Colonic mucosa (tissue), 4 donors: ENCODE measurements around the gene TRPM8. TPM values are rescaled to one million over a fixed set of nuclear protein-coding genes. Genes with fewer than 3 reads are reported as not detected.

Experiments
- DNase-seq: peaks from one replicate; pipeline ENCODE4 v3.0.0-alpha.2; 2020
- H3K27ac ChIP-seq: fragments of 200-600 bp; one replicate; pipeline ENCODE4 v1.8.0; 2021
- H3K27me3 ChIP-seq: fragments of 200-600 bp; one replicate; pipeline ENCODE4 v1.8.0; 2021
- H3K36me3 ChIP-seq: fragments of 200-600 bp; one replicate; pipeline ENCODE4 v1.8.0; 2021
- H3K4me1 ChIP-seq: fragments of 200-600 bp; one replicate; pipeline ENCODE4 v1.8.0; 2021; ENCODE audit warnings: mild to moderate bottlenecking
- H3K4me3 ChIP-seq: fragments of 200-600 bp; one replicate; pipeline ENCODE4 v1.8.0; 2021
- H3K9ac ChIP-seq, 2 donors: one replicate each; pipeline ENCODE4 v1.7.0; 2013; ENCODE audit warnings: control low read depth in 2 of 2, low read depth in 2 of 2, low read length in 2 of 2
- H3K9me3 ChIP-seq: fragments of 200-600 bp; one replicate; pipeline ENCODE4 v1.8.0; 2021
- intact Hi-C: fragments of 100-400 bp; cut with DNase I; formaldehyde crosslinking; loops from one replicate; pipeline ENCODE4 v1.14.1; 2022
- total RNA-seq, 2 donors: library from RNA; stranded (reverse); fragmentation: NEBNext Ultra II Directional in 1 of 2; extraction: Animal tissue kit (Norgen Biotek cat#: 25700) in 1 of 2; gene quantifications; one replicate each; pipeline ENCODE4 v1.2.1, GENCODE V29; 2021
- TF ChIP-seq, protein P1 (sequence below): fragments of 200-600 bp; IDR thresholded peaks from one replicate; pipeline ENCODE4 v1.8.0; 2022; ENCODE audit warnings: antibody characterized with exemption, mild to moderate bottlenecking
- donor health status: healthy.
- donor health status: DM: no; HTN: no; CAD: no.
- donor health status: DM: no; HTN: no; CAD: no.

The TRPM8 gene
- total RNA-seq, 2 donors from 2014 or later: not detected

DNA sequence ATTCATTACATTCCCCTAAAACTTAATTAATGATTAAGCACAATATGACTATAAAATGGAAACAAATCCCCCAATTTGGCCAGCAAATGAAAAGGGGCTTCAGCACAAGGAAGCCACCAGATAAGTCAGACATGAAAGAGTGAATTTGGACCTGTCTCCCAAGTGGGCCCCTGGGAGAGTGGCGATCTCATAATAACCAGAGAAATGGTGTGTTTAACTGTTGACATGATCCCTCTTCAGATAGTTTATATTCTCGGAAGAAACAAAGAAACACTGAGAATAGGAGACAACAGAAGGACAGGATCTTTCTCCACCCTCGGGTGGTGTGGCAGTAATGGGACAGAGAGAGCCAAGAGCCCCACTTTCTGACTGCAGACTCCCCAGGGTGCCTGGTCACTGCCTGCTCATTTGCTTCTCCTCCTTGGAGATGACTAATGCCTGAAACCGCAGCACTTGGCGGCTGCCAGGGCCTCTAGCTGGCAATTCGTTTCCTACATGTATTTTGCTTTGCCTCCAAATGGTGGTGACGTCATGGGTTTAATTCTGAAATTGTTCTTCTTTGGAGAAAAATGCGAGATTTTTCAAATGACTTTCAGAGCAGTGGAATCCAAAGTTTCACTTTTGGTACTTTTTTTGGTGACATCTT, 86.9 kb downstream of the TRPM8 start:
- no peaks in the 10 kb centered on the region for H3K9me3 ChIP-seq
- no peaks in the 10 kb centered on the region for H3K4me1 ChIP-seq
- H3K27me3 ChIP-seq: no peaks in the 10 kb centered on the region
- intact Hi-C loops: no loop called here
- H3K4me3 ChIP-seq: no peak overlapping the region
- H3K36me3 ChIP-seq: no peaks in the 10 kb centered on the region
- H3K9ac ChIP-seq: no peak overlapping the region
- TF ChIP-seq, protein P1, sequence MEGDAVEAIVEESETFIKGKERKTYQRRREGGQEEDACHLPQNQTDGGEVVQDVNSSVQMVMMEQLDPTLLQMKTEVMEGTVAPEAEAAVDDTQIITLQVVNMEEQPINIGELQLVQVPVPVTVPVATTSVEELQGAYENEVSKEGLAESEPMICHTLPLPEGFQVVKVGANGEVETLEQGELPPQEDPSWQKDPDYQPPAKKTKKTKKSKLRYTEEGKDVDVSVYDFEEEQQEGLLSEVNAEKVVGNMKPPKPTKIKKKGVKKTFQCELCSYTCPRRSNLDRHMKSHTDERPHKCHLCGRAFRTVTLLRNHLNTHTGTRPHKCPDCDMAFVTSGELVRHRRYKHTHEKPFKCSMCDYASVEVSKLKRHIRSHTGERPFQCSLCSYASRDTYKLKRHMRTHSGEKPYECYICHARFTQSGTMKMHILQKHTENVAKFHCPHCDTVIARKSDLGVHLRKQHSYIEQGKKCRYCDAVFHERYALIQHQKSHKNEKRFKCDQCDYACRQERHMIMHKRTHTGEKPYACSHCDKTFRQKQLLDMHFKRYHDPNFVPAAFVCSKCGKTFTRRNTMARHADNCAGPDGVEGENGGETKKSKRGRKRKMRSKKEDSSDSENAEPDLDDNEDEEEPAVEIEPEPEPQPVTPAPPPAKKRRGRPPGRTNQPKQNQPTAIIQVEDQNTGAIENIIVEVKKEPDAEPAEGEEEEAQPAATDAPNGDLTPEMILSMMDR: no peak
- H3K27ac ChIP-seq: no peak overlapping the region
- no peak for DNase-seq

DNA sequence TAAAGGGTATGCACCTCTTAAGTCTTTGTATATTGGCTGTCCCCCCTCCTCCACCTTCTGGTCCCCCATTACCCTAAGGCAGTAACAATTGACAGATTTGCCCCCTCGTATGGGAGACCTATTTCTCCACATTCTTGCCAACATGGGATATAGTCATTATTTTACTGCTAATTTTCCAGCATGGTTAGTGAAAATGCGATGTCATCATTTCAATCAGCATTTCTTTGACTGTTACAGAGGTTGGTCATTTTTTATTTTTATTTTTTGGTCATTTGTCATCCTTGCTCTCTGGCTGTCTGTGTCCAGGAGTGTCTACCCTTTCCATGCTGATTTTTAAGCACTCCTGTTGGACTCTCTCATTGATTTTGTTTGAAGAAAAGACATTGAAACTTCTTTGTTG, 88.0 kb downstream of the TRPM8 start:
- no peak overlapping the region for H3K4me3 ChIP-seq
- intact Hi-C loops: no loop called here
- H3K4me1 ChIP-seq: no peaks in the 10 kb centered on the region
- H3K9ac ChIP-seq: no peak overlapping the region
- H3K27ac ChIP-seq: no peak overlapping the region
- H3K36me3 ChIP-seq: no peaks in the 10 kb centered on the region
- no peaks in the 10 kb centered on the region for H3K9me3 ChIP-seq
- no peaks in the 10 kb centered on the region for H3K27me3 ChIP-seq
- TF ChIP-seq, protein P1: no peak
- DNase-seq: no peak

DNA sequence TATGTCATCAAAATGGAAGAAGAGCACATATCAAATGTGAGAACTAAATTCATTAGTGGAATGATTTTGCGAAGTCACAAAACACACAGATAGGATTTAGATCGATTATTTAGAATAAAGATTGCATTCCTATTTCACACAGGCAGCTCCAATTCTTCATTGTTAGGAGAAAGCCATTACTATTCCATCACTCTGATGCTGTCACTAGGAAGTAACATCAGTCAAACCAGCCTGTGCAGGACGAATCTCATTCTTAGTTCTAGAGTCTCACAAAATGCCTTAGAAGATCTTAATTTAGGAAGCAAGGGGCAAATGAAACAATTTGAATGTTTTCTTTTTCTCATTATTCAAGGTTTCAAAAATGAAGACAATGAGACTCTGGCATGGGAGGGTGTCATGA, 89.3 kb downstream of the TRPM8 start:
- H3K36me3 ChIP-seq: no peaks in the 10 kb centered on the region
- no peaks in the 10 kb centered on the region for H3K9me3 ChIP-seq
- TF ChIP-seq, protein P1: no peak
- no peak for DNase-seq
- no peak overlapping the region for H3K27ac ChIP-seq
- no peak overlapping the region for H3K9ac ChIP-seq
- intact Hi-C loops: no loop called here
- no peaks in the 10 kb centered on the region for H3K4me1 ChIP-seq
- no peak overlapping the region for H3K4me3 ChIP-seq
- no peaks in the 10 kb centered on the region for H3K27me3 ChIP-seq

DNA sequence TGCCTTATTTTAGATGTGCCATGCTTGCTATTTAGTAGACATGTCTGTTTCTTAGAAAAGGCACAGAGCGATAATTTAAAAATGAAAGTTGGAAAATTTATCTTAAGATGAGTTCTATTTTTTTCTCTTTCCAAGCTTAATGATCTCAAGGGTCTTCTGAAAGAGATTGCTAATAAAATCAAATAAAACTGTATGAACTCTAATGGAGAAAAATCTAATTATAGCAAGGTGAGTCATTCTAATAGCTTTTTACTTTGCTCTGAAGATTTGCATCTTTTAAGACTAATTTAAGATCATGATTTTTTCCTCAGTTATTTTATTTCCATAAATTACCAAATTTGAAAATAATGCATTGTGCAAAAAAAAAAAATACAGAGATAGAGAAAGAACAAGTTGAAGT, 97.3 kb downstream of the TRPM8 start:
- H3K4me1 ChIP-seq: no peaks in the 10 kb centered on the region
- TF ChIP-seq, protein P1: no peak
- no peak for DNase-seq
- H3K9ac ChIP-seq: no peak overlapping the region
- no peak overlapping the region for H3K27ac ChIP-seq
- no peaks in the 10 kb centered on the region for H3K9me3 ChIP-seq
- no peaks in the 10 kb centered on the region for H3K27me3 ChIP-seq
- no peak overlapping the region for H3K4me3 ChIP-seq
- no peaks in the 10 kb centered on the region for H3K36me3 ChIP-seq
- intact Hi-C loops: no loop called here

DNA sequence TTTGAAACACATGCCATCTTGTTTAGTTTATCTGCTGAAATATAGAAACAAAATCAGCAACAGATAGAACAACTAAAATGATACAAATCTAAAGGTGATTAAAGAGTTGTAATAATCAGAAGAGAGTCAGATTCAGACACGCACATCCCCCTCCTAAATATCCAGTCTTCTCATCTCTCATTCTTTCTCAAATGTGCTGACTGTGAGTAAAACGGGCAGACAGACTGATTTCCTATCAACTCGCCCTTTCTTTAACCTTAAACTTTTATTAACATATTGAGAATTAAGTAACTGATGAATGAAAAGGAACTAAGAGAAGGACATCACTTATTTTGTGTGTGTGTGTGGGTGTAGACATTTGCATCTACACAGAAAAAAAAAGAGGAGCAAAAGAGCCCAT, 98.7 kb downstream of the TRPM8 start:
- Histone ChIP-seq H3K9me3 (no peaks in the 10 kb centered on the region), H3K27ac (no peak overlapping the region), H3K4me1 (no peaks in the 10 kb centered on the region), H3K9ac (no peak overlapping the region), H3K4me3 (no peak overlapping the region), H3K27me3 (no peaks in the 10 kb centered on the region), H3K36me3 (no peaks in the 10 kb centered on the region)
- TF ChIP-seq, protein P1: no peak
- intact Hi-C loops: no loop called here
- DNase-seq: no peak
